ENCODE data around the gene DRD3.

DNA sequence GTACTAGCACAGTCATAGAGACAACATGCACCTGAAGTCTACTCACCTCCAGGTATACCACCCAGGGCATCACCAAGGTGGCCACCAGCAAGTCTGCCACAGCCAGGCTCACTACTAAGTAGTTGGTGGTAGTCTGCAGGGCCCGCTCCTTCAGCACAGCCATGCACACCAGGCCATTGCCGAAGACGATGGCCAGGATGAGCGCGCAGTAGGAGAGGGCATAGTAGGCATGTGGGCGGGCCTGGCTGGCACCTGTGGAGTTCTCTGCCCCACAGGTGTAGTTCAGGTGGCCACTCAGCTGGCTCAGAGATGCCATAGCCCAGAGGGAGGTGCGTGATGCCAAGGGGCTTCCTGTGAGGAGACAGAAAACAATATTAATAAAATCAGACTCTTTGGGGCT lies 7.2 kb downstream of the DRD3 start:
- TF ChIP-seq EZH2 (IDR thresholded peaks at IDR 0.05) (no peak), POLR2AphosphoS5 (IDR thresholded peaks at IDR 0.05; ENCODE audit: borderline replicate concordance, low read depth, low read length) (no peak)
